Renal cortex interstitium (tissue), 11 donors: ENCODE results near the gene TMEM143. TPM values are rescaled to one million over a fixed set of nuclear protein-coding genes. Genes with fewer than 3 reads are reported as not detected.

Experiments used
- DNase-seq, 11 donors: peaks; one replicate each; pipeline ENCODE4 v3.0.0-alpha.2; 2013; ENCODE audit warnings: low read depth in 9 of 11, low spot score in 4 of 11; ENCODE audit errors: extremely low read depth in 1 of 11
- polyA plus RNA-seq, 3 donors: library from polyadenylated mRNA; unstranded; fragments of 120-200 nt; gene quantifications; one replicate each; pipeline ENCODE4 v1.2.1, GENCODE V29; 2013; ENCODE audit not compliant: insufficient read length in 3 of 3

Gene TMEM143
- polyA plus RNA-seq, 3 donors: 9.8 to 14.7 (median 11.6) TPM

DNA sequence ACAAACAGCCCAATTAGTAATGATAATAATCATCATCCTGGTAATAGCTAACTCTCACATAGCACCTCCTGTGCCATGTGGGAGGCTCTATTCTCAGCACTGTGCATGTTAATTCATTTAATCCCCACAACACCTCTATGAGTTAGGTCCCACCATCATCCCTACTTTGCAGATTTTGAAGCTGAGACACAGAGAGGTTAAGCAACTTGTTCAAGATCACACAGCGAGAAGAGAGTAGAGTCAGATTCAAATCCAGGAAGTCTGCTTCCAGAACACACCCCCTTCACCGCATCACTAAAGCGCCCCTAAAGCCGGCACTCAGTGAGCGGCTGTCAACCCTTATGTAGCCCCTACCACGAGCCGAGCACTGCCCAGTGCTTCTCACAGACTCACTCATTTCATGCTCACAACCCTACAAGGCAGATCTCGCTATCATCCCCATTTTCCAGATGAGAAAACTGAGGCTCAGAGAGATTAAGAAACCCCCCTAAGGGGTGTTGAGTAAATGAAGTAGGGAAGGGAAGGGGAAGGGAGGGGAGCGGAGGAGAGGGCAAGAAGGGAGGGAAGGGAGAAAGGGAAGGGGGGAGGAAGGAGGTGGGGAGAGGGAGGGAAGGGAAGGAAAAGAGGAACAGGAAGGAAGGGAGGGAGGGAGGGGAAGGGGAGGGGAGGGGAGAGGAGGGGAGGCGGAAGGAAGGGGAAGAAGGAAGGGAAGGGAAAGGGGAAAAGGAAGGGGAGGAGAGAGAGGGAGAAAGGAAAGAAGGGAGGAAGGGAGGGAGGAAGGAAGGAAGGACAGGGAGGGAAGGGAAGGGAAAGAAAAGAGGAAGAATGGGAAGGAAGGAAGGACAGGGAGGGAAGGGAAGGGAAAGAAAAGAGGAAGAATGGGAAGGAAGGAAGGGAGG lies 22.0 kb downstream of the TMEM143 start:
- DNase-seq: no peak

DNA sequence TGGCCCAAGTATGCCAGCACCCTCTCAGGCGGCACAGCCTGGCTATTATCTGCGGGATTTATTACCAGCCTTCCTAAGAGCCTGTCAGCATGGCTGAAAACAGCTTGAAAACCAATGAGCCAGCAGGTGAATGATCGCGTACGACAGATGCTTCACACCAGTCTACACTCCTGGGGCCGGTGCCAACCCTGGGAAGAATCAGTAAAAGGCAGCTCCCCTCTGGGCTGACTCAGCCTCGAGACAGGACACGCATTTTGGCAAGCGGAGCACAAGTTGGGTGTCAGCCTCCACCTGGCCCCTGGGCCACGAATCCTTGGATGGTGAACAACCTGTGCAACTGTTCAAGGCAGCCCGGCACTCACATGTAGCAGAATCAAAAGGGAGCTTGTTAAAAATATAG lies 22.7 kb downstream of the TMEM143 start:
- DNase-seq: no peak

- DNase-seq: no peak
These were observed 24.8 kb downstream of the TMEM143 start for GRCh38 chr19:48338802-48339503.

- DNase-seq: no peak
These were observed 25.4 kb downstream of the TMEM143 start for GRCh38 chr19:48338253-48338755.

- DNase-seq: peak in 4 of 11 donors; percentile 75 to 82 (median 78)
These were observed 30.0 kb downstream of the TMEM143 start for GRCh38 chr19:48333467-48334384.

DNA sequence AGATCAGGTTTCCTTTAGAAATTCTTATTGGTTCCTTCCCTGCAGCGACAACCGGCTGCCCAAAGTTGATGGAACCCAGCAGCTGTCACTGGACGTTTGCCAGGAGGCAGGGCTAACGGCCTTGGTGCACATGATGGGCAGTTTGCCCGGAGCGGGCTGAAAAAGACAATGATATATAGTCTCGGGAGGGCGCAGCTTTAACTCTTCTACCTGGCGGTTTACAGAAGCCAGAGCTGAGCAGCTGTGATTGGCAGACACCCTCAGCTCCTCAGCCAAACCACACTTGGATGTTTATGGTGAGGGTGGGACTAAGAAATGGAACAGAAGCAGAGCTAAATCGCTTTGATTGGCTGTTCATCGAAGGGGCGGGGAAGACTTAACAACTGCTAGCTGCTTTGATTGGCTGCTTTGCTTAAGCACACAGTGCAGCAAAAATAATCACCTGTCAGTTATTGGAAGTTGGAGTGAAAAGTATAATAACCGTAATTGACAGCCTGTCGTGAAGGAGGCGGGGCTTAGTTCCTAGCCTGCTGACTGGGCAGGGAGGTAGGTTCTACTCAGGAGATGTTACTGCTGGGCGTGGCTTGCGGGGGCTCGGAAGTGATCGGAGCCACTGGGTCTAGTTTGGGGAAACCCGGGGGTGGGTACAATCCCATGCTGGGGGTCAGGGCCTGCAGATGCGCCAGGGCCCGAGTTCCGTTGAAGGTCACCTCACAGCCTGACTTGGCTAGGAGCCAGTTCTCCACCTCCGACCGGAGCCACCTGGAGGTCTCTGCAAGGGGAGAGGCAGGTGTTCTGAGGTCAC lies 30.9 kb downstream of the TMEM143 start:
- peak in 8 of 11 donors; percentile 89 to 97 (median 94) for DNase-seq

DNA sequence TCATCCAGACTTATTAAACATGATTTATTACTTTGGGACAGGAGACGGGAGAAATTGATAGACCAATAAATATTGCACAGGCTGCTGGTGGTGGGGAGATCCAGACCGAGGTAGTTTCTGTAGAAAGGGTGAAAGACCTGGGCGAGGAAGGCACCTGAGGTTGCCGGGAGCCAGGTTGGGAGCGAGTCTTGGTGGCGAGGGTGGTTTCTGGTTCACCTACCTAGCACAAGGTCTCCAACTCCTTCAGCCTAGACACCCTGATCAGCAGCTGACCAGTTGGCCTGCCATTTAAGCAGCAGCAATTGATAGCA lies 31.4 kb downstream of the TMEM143 start:
- no peak for DNase-seq

GRCh38 chr19:48330012-48330681 lies 33.6 kb downstream of the TMEM143 start:
- DNase-seq: peak in 5 of 11 donors; percentile 71 to 87 (median 81)

DNA sequence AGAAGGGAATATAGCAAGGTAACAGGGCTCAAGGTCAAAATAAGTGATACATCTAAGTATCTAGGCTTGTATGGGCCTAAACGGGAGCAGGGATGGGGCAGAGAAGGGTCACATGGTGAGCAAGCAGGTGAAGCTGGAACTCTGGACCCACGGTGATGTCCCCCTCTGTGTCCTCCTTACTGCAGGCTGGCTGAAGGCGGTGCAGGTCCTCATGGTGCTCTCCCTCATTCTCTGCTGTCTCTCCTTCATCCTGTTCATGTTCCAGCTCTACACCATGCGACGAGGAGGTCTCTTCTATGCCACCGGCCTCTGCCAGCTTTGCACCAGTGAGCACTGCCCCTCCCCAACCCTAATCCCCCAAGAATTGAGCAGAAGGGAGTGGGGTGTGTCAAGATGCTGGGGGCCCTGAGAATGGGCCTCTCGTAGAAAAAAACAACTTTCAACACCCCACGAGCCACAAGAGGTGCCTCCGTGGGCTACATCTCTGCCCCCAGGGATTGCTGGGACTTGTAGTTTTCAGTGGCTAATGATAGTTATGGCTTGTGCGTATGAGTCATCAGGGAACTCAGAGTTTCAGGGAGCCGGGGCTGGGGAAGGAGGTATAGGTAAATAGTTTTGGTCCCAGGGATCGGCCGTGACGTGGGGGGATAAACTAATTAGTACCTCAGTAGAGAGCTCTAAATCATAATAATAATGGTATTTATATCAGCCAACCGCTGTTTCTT lies 34.4 kb downstream of the TMEM143 start:
- no peak for DNase-seq

DNA sequence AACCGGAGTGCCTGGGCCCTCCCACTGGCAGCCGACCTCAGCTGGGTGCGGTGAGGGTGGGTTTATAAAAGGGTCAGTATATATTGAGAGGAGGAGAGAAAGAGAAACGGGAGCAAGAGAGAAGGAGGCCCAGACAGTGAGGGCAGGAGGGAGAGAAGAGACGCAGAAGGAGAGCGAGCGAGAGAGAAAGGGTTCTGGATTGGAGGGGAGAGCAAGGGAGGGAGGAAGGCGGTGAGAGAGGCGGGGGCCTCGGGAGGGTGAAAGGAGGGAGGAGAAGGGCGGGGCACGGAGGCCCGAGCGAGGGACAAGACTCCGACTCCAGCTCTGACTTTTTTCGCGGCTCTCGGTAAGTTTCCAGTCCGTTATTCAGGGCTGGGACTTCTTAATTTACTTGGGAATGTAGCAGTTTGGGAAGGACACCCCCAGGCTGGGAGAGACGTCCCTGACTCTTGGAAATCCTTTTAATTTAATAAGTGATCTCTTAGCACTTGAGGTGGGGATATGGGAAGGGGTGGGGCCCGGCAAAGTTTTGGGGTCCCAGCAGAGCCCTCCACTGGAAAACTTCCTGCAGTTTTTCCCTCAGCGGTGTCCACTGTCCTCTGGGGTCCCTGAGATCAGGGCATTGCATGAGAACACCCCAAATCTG lies 38.4 kb downstream of the TMEM143 start, which contains the start of gene EMP3:
Gene EMP3, plus strand, starts transcription at position 288 of the 646 bp plus-strand sequence. CDS start 1,293 bp downstream, outside the sequence.
- peak in 4 of 11 donors; percentile 76 to 82 (median 78) for DNase-seq

DNA sequence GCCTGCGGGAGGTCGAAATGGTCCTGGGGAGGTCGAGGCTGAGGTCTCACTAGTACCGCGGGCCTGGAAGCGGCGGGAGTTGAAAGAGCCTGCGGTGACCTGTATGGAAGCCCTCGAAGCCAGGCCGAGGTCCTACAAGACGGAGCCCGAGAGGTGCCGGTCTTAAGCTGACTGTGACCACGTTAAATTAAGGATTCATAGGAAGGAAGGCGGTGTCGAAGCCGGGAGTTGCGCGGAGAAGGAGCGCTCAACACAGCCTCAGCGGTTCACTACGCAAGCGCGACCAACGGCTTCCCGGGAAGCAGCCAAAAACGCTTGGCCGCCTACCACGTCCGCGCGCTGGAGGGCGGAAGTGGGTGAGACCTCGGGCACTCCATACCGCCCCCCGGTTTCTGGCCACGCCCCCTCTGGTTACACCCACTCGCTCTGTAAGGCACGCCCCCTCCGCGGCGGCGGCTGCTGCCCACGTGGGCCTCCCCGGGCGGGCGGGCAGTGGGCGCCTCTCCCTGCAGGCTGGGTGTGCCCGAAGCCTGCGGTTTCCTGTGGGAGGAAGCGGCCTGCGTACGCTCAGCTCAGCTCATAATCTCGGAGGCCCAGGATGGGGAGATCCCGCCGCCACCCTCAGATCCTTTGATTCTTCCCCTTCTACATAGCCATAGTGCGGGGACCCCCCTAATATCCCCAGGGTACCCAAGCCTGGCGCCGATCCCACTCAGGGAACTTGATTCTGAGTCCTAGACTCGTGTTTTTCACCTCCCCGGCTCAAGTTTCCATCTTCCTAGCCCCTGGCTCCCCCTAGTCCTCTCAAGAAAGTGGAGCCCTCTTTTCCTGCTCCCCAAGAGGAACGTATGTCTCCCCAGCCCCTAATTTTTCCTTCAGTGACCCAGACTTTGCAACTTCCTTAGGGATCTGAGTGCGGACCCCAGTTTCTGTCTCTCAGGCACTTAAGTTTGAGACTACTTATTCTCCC lies 41.8 kb downstream of the TMEM143 start:
- DNase-seq: peak in 9 of 11 donors; percentile 87 to 97 (median 95)

DNA sequence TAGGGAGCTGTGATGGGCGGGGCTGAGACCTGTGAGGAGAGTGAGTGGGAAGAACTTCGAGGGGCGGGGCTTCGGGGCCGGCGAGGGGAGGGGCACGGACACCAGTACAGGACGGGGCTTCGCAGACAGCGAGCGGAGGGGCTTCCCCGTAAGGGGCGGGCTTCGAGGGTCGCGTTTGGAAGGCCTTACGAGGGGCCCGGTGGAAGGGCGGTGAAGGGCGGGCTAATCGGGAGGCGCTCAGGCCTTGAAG lies 42.4 kb downstream of the TMEM143 start:
- peak in 6 of 11 donors; percentile 84 to 92 (median 90) for DNase-seq

DNA sequence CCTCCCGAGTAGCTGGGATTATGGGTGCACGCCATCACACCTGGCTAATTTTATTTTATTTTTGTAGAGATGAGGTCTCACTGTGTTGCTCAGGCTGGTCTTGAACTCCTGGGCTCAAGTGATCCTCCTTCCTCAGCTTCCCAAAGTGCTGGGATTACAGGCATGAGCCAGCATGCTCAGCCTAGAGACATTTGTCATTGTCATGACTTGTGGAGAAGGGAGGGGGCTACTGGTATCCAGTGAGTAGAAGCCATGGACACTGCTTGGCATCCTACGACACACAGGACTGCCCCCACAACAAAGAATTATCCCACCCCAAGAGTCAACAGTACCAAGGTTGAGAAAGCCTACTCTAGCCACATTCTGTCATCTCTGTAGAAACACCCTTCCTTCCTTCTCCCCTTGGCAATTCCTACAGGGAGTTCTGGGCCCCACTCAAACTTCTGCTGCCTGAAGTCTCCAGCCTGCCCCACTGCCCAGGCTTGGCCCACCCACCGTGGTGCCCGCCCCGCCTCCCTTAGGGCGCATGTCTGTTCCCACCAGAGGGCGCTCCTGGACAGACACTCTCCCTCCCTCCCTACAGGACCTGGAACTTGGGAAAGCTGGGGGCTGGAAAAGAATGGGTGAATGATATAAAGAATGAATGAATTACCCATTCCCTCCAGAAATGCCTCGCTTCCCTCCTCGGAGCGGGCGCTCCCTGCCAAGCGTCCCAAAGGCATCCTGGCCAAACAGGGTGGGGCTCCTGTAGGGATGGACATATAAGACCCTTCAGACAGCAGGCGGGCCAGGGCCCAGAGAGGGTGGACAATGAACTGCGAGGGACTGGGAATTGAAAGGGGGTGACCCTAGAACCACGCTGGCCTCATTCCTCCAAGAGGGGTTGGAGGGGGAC lies 43.8 kb downstream of the TMEM143 start:
- peak in 1 of 11 donors; percentile 67 for DNase-seq

DNA sequence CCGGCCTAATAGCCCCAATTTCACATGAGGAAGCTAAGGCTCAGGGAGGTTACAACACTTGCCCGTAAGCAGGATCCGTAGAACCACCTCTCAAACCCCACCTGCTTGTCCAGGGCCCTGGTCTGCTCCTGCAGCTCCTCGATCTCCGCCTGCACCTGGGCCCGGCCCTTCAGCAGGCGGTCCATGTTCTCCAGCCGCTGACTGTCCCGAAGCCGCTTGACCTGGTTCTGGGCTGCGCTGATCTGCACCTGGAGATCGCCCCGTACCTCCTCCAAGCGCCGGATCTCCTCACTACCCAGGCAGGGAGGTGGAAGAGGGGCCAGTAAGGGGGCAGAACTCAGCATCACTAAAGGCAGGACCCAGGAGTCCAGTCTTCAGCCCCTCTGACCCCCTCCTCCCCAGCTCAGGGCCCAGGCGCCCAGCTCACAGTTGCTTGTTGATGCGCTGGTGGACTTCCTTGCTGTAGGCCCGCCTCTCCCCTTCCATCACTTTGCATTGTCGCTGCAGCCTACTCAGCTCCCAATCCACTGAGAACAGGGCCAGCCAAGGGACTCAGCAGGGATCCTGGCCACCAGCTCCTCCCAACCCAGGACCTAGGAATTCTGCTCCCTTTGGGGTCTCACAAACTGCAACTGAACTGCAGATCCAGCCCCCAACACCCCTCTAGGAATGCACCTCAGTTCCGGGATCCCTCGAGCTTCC lies 45.3 kb downstream of the TMEM143 start:
- no peak for DNase-seq
